ENCODE measurements around the gene INTS4. TPM values are rescaled to one million over a fixed set of nuclear protein-coding genes. Genes with fewer than 3 reads are reported as not detected.

Gene INTS4
- polyA plus RNA-seq, 1 of the 3 experiments (the other 2 are of a cell fraction) = 23.0 TPM

DNA sequence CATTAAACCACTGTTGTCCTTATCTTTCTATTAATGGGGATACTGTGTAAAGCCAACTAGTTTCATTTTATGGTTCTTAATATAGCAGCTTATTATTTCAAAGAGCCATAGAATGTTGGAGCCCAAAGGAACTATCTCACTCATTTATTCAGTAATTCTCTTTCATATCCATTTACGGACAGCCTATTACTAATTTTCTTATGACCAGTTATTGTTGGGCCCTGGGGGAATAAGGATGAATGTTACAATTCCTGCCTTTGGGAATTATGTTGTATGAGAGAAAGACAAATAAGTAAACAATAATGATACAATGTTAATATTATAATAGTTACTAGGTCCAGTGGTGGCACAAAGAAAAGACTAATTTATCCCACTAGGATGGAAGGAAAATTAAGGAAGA, 121.1 kb downstream of the INTS4 start:
- TF ChIP-seq FOXM1 (IDR thresholded peaks at IDR 0.05; ENCODE audit: low read depth) (no peak), TCF12 (IDR thresholded peaks at IDR 0.05) (no peak), EZH2phosphoT487 (IDR thresholded peaks at IDR 0.05; ENCODE audit: borderline replicate concordance, low read depth) (no peak)
- ChIA-PET CTCF (interaction anchor here (2.0 kb wide), 1 partner anchor 173 kb away, joined by 5 read pairs; no protein-coding TSS in a partner anchor), POLR2A (no interaction called here)
- H4K20me1 ChIP-seq (ENCODE audit: insufficient read depth) = no peaks in the 10 kb centered on the region
- H3K4me1 ChIP-seq (ENCODE audit: control insufficient read depth in 1 of 2, insufficient read depth in 2 of 2, low read depth in 1 of 2, low read length in 1 of 2) = no peaks in the 10 kb centered on the region
- H3K4me3 ChIP-seq (ENCODE audit: low read depth in 2 of 2, low read length in 1 of 2) = no peak overlapping the region
- H3K36me3 ChIP-seq (replicated peaks in 1 of 2; ENCODE audit: control insufficient read depth in 1 of 2, insufficient read depth in 2 of 2, low read length in 1 of 2) = peaks cover 40 to 64% of the 10 kb centered on the region in 2 experiments
- H3K27me3 ChIP-seq (ENCODE audit: insufficient read depth) = no peaks in the 10 kb centered on the region
- H3F3A ChIP-seq (replicated peaks; ENCODE audit: insufficient read depth) = peaks cover under 1% of the 10 kb centered on the region
- no peaks in the 10 kb centered on the region for H3K79me2 ChIP-seq (ENCODE audit: insufficient read depth)
- H3K9ac ChIP-seq = no peak overlapping the region
- no peaks in the 10 kb centered on the region for H3K9me3 ChIP-seq
- no peak overlapping the region for H2AFZ ChIP-seq (ENCODE audit: low read depth)
- H3K9me2 ChIP-seq = no peaks in the 10 kb centered on the region
- no peak overlapping the region for H3K4me2 ChIP-seq
- no peak for DNase-seq
- 93% methylated on average over 1 of the region's 1 CpG for WGBS (ENCODE audit: low lambda C conversion rate)
- H3K27ac ChIP-seq (ENCODE audit: low read depth in 2 of 2, low read length in 1 of 2) = no peak overlapping the region

DNA sequence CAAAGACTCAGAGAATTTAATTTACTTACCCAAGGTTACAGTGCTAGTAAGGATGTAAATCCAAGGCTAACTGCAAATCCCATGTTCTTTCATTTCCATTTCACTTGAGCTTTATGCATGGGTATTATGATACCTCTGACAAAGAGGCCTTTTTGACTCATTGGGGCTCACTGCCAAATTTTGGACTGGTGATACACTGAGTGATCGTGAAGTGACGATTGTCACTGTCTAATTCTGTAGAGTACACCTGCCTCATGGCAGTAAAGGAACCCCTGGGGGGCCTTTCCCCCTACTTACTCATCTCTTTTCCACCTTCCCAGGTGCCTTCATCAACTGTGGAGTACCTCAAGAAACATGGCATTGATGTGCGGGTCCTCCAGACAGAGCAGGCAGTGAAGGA, 122.6 kb downstream of the INTS4 start:
- H3K4me2 ChIP-seq = no peak overlapping the region
- H3K9me2 ChIP-seq = no peaks in the 10 kb centered on the region
- 86% methylated on average over 3 of the region's 3 CpGs for WGBS (ENCODE audit: low lambda C conversion rate)
- H3K9ac ChIP-seq = no peak overlapping the region
- H2AFZ ChIP-seq (ENCODE audit: low read depth) = no peak overlapping the region
- ChIA-PET CTCF (no interaction called here), POLR2A (no interaction called here)
- no peaks in the 10 kb centered on the region for H3F3A ChIP-seq (replicated peaks; ENCODE audit: insufficient read depth)
- peaks cover 44 to 57% of the 10 kb centered on the region in 2 experiments for H3K36me3 ChIP-seq (replicated peaks in 1 of 2; ENCODE audit: control insufficient read depth in 1 of 2, insufficient read depth in 2 of 2, low read length in 1 of 2)
- no peaks in the 10 kb centered on the region for H4K20me1 ChIP-seq (ENCODE audit: insufficient read depth)
- no peaks in the 10 kb centered on the region for H3K79me2 ChIP-seq (ENCODE audit: insufficient read depth)
- H3K9me3 ChIP-seq = no peaks in the 10 kb centered on the region
- TF ChIP-seq, protein P1, sequence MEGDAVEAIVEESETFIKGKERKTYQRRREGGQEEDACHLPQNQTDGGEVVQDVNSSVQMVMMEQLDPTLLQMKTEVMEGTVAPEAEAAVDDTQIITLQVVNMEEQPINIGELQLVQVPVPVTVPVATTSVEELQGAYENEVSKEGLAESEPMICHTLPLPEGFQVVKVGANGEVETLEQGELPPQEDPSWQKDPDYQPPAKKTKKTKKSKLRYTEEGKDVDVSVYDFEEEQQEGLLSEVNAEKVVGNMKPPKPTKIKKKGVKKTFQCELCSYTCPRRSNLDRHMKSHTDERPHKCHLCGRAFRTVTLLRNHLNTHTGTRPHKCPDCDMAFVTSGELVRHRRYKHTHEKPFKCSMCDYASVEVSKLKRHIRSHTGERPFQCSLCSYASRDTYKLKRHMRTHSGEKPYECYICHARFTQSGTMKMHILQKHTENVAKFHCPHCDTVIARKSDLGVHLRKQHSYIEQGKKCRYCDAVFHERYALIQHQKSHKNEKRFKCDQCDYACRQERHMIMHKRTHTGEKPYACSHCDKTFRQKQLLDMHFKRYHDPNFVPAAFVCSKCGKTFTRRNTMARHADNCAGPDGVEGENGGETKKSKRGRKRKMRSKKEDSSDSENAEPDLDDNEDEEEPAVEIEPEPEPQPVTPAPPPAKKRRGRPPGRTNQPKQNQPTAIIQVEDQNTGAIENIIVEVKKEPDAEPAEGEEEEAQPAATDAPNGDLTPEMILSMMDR (IDR thresholded peaks at IDR 0.05) = no peak
- no peak for TF ChIP-seq RFX5 (IDR thresholded peaks at IDR 0.05; ENCODE audit: low read length)
- TF ChIP-seq JUND (IDR thresholded peaks at IDR 0.05) = no peak
- TF ChIP-seq FOXJ3 (CRISPR knock-in tag; IDR thresholded peaks at IDR 0.05) = no peak
- TF ChIP-seq, protein P2, sequence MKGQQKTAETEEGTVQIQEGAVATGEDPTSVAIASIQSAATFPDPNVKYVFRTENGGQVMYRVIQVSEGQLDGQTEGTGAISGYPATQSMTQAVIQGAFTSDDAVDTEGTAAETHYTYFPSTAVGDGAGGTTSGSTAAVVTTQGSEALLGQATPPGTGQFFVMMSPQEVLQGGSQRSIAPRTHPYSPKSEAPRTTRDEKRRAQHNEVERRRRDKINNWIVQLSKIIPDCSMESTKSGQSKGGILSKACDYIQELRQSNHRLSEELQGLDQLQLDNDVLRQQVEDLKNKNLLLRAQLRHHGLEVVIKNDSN (IDR thresholded peaks at IDR 0.05; ENCODE audit: borderline replicate concordance, low read depth) = no peak
- TF ChIP-seq MAX (IDR thresholded peaks at IDR 0.05; ENCODE audit: low read depth) = no peak
- no peak for TF ChIP-seq RXRA (IDR thresholded peaks at IDR 0.05; ENCODE audit: borderline replicate concordance, low read depth)
- TF ChIP-seq CHD2 (IDR thresholded peaks at IDR 0.05; ENCODE audit: low read length, partially characterized antibody) = no peak
- no peak for TF ChIP-seq SMC3 (IDR thresholded peaks at IDR 0.05; ENCODE audit: low read depth, low read length)
- no peak for TF ChIP-seq IRF3 (IDR thresholded peaks at IDR 0.05; ENCODE audit: low read depth, low read length)
- TF ChIP-seq TCF12 (IDR thresholded peaks at IDR 0.05) = no peak
- TF ChIP-seq NRF1 (IDR thresholded peaks at IDR 0.05; ENCODE audit: low read depth, low read length) = no peak
- no peak for TF ChIP-seq SIN3A (IDR thresholded peaks at IDR 0.05; ENCODE audit: borderline replicate concordance, low read depth, low read length)
- TF ChIP-seq GABPA (IDR thresholded peaks at IDR 0.05; ENCODE audit: low read depth) = no peak
- TF ChIP-seq FOSL2 (IDR thresholded peaks at IDR 0.05; ENCODE audit: borderline replicate concordance, low read depth) = no peak
- TF ChIP-seq, protein P3, sequence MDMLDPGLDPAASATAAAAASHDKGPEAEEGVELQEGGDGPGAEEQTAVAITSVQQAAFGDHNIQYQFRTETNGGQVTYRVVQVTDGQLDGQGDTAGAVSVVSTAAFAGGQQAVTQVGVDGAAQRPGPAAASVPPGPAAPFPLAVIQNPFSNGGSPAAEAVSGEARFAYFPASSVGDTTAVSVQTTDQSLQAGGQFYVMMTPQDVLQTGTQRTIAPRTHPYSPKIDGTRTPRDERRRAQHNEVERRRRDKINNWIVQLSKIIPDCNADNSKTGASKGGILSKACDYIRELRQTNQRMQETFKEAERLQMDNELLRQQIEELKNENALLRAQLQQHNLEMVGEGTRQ (IDR thresholded peaks at IDR 0.05; ENCODE audit: borderline replicate concordance, low read depth, low read length) = no peak
- H3K4me1 ChIP-seq (ENCODE audit: control insufficient read depth in 1 of 2, insufficient read depth in 2 of 2, low read depth in 1 of 2, low read length in 1 of 2) = no peaks in the 10 kb centered on the region
- DNase-seq = no peak
- no peak overlapping the region for H3K27ac ChIP-seq (ENCODE audit: low read depth in 2 of 2, low read length in 1 of 2)
- H3K4me3 ChIP-seq (ENCODE audit: low read depth in 2 of 2, low read length in 1 of 2) = no peak overlapping the region
- H3K27me3 ChIP-seq (ENCODE audit: insufficient read depth) = no peaks in the 10 kb centered on the region

Measured in SK-N-SH (cell line).